Measurements from ENCODE around the gene SIRT7.

GRCh38 chr17:81891303-81891552 lies 26.7 kb downstream of the SIRT7 start:
- TF ChIP-seq, protein P1, sequence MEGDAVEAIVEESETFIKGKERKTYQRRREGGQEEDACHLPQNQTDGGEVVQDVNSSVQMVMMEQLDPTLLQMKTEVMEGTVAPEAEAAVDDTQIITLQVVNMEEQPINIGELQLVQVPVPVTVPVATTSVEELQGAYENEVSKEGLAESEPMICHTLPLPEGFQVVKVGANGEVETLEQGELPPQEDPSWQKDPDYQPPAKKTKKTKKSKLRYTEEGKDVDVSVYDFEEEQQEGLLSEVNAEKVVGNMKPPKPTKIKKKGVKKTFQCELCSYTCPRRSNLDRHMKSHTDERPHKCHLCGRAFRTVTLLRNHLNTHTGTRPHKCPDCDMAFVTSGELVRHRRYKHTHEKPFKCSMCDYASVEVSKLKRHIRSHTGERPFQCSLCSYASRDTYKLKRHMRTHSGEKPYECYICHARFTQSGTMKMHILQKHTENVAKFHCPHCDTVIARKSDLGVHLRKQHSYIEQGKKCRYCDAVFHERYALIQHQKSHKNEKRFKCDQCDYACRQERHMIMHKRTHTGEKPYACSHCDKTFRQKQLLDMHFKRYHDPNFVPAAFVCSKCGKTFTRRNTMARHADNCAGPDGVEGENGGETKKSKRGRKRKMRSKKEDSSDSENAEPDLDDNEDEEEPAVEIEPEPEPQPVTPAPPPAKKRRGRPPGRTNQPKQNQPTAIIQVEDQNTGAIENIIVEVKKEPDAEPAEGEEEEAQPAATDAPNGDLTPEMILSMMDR (conservative IDR thresholded peaks at IDR 0.05 in 1 of 2, IDR thresholded peaks at IDR 0.05 in 1 of 2; ENCODE audit: extremely low read depth in 1 of 2, insufficient read depth in 1 of 2, low read depth in 1 of 2, low read length in 2 of 2) = no peak
- TF ChIP-seq EZH2 (IDR thresholded peaks at IDR 0.05; ENCODE audit: borderline replicate concordance, low read length) = no peak

Data from mammary epithelial cell (primary cell).